H1 (cell line): ENCODE results near the gene ETS1. TPM values are rescaled to one million over a fixed set of nuclear protein-coding genes. Genes with fewer than 3 reads are reported as not detected.

Source experiments
- CHD7 ChIP-seq: fragments of 300-600 bp; sonication (generic); IDR thresholded peaks from 2 replicates; pipeline ENCODE4 v1.7.1; 2012; ENCODE audit warnings: low read length, moderate library complexity, mild to moderate bottlenecking, inconsistent platforms; ENCODE audit not compliant: insufficient replicate concordance
- RXRA ChIP-seq: IDR thresholded peaks from 2 replicates; pipeline ENCODE4 v1.6.1; 2011; ENCODE audit warnings: low read depth, mild to moderate bottlenecking, low read length, moderate library complexity; ENCODE audit not compliant: insufficient read depth
- SUZ12 ChIP-seq: fragments of 200-600 bp; sonication (generic); IDR thresholded peaks from 2 replicates; pipeline ENCODE4 v1.6.1; 2012; ENCODE audit warnings: mild to moderate bottlenecking, inconsistent platforms, low read length, moderate library complexity, mixed read lengths
- polyA plus RNA-seq, 7 experiments: library from polyadenylated mRNA; depleted of rRNA in 3 of 7; stranded (reverse) in 5 of 7; unstranded in 2 of 7; fragments of >200 nt in 5 of 7; fragments of 200-250 nt in 2 of 7; gene quantifications; 1 replicate in 5 of 7; 2 replicates in 1 of 7; 4 replicates in 1 of 7; pipeline versions ENCODE4 v1.2.1 to v1.2.3, GENCODE V29; 2011 to 2013; ENCODE audit warnings: missing spikeins in 2 of 7, mixed read lengths in 2 of 7
- total RNA-seq: library from RNA; stranded (reverse); fragmentation: NEBNext Ultra II Directional; extraction: Animal tissue kit (Norgen Biotek cat#: 25700); gene quantifications from 2 replicates; pipeline ENCODE4 v1.2.1, GENCODE V29; 2021

The ETS1 gene
- total and polyA plus RNA-seq, 2 of the 8 experiments (the other 6 are each of a cell fraction or from before 2014, with no cell fraction given): 10.0 to 35.3 TPM

DNA sequence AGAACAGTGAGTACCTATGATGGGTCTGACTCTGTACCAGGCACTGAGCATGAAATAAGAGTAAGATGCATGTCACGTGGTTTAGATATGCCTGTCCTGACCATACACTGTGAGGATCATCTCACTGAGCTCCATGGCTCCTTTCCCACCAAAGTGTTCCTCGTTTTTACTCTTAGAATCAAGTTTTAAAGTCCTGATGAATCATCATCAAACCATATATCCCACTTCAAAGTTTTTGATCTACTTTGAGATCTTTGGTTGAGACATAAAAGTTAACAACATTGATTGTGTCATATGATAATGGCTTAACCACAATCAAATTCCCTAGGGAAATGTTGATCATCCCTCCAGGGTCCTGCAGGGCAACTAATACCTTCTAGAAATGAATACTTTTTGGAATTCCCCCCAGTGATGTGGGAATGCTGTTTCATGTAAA lies 12.8 kb downstream of the ETS1 start (continued):
- no peak for TF ChIP-seq CHD7
- no peak for TF ChIP-seq SUZ12
- TF ChIP-seq RXRA: no peak
- TF ChIP-seq, all 59 proteins: peak for 0
